ENCODE results near the gene S100A2. TPM values are rescaled to one million over a fixed set of nuclear protein-coding genes. Genes with fewer than 3 reads are reported as not detected.

S100A2 gene
- total and polyA plus RNA-seq, 7 donors: 0.86 to 15.4 (median 1.1) TPM

GRCh38 chr1:153548722-153549688 lies 16.6 kb downstream of the S100A2 start, which contains the start of gene S100A3:
Gene S100A3, minus strand, starts transcription at chr1:153549258. Its CDS starts 773 bp downstream, at chr1:153548485.
- intact Hi-C loops (cut with DNase I): no loop called here
- ATAC-seq: peak; percentile 29 to 67 (median 56)
- no peaks in the 10 kb centered on the region for H3K27me3 ChIP-seq (ENCODE audit: insufficient read depth in 3 of 3, low read length in 2 of 3)
- H3K36me3 ChIP-seq (ENCODE audit: insufficient read depth in 1 of 2, low read depth in 1 of 2): no peaks in the 10 kb centered on the region
- H3K4me1 ChIP-seq: peaks cover 17% of the 10 kb centered on the region
- 58 to 61% (median 58%) methylated on average over 14 of the region's 14 CpGs for WGBS, 3 donors
- DNase-seq: peak; percentile 82 to 85
- TF ChIP-seq CTCF (IDR thresholded peaks at IDR 0.05): no peak
- no peak within 1 kb of the TSS for H3K4me3 ChIP-seq
- peak within 1 kb of the TSS; percentile 39 for H3K27ac ChIP-seq
- no peaks in the 10 kb centered on the region for H3K9me3 ChIP-seq

GRCh38 chr1:153547560-153548551 lies 17.8 kb downstream of the S100A2 start:
- ATAC-seq: no peak

GRCh38 chr1:153546796-153547559 lies 18.7 kb downstream of the S100A2 start:
- Histone ChIP-seq H3K27me3 (ENCODE audit: insufficient read depth in 3 of 3, low read length in 2 of 3) (no peaks in the 10 kb centered on the region), H3K27ac (no peak overlapping the region), H3K36me3 (ENCODE audit: insufficient read depth in 1 of 2, low read depth in 1 of 2) (no peaks in the 10 kb centered on the region), H3K4me3 (no peak overlapping the region), H3K4me1 (peaks cover 17% of the 10 kb centered on the region), H3K9me3 (no peaks in the 10 kb centered on the region)
- ATAC-seq (no peak), DNase-seq (no peak)
- intact Hi-C loops (cut with DNase I): no loop called here
- 70 to 84% (median 73%) methylated on average over 14 of the region's 14 CpGs for WGBS, 3 donors
- TF ChIP-seq CTCF (IDR thresholded peaks at IDR 0.05): no peak

More at GRCh38 chr1:153547560-153548551, 17.8 kb downstream of the S100A2 start:
- H3K27ac ChIP-seq: no peak overlapping the region
- intact Hi-C loops (cut with DNase I): no loop called here
- no peaks in the 10 kb centered on the region for H3K36me3 ChIP-seq (ENCODE audit: insufficient read depth in 1 of 2, low read depth in 1 of 2)
- H3K4me3 ChIP-seq: no peak overlapping the region
- no peak for TF ChIP-seq CTCF (IDR thresholded peaks at IDR 0.05)
- H3K9me3 ChIP-seq: no peaks in the 10 kb centered on the region
- 79 to 89% (median 85%) methylated on average over 19 of the region's 19 CpGs for WGBS, 3 donors
- H3K27me3 ChIP-seq (ENCODE audit: insufficient read depth in 3 of 3, low read length in 2 of 3): no peaks in the 10 kb centered on the region
- DNase-seq: peak in 1 of 2 donors; percentile 43
- H3K4me1 ChIP-seq: peaks cover 17% of the 10 kb centered on the region

GRCh38 chr1:153546371-153546770 lies 19.3 kb downstream of the S100A2 start:
- DNase-seq (no peak), ATAC-seq (no peak)
- H3K36me3 ChIP-seq (ENCODE audit: insufficient read depth in 1 of 2, low read depth in 1 of 2): no peaks in the 10 kb centered on the region
- H3K4me3 ChIP-seq: peak overlapping the region; percentile 60
- intact Hi-C loops (cut with DNase I): no loop called here
- H3K27ac ChIP-seq: no peak overlapping the region
- no peak for TF ChIP-seq CTCF (IDR thresholded peaks at IDR 0.05)
- H3K4me1 ChIP-seq: peaks cover 17% of the 10 kb centered on the region
- no peaks in the 10 kb centered on the region for H3K27me3 ChIP-seq (ENCODE audit: insufficient read depth in 3 of 3, low read length in 2 of 3)
- no peaks in the 10 kb centered on the region for H3K9me3 ChIP-seq
- WGBS, 3 donors: 82 to 86% (median 84%) methylated on average over 8 of the region's 8 CpGs
